ENCODE measurements around the gene CNKSR3. TPM values are rescaled to one million over a fixed set of nuclear protein-coding genes. Genes with fewer than 3 reads are reported as not detected.

Gene CNKSR3
- polyA plus RNA-seq, 1 donor from 2014 or later: 3.0 TPM

GRCh38 chr6:154528310-154528915 is 17.9 kb upstream of the CNKSR3 start:
- Histone ChIP-seq H3K9ac (ENCODE audit: low read length) (no peak overlapping the region), H3K9me2 (ENCODE audit: insufficient read depth, low read length) (no peaks in the 10 kb centered on the region)

GRCh38 chr6:154526996-154527395 is 16.5 kb upstream of the CNKSR3 start:
- H3K9me2 ChIP-seq (ENCODE audit: insufficient read depth, low read length): no peaks in the 10 kb centered on the region
- no peaks in the 10 kb centered on the region for H3F3A ChIP-seq (ENCODE audit: insufficient read depth, low read length, poor library complexity, severe bottlenecking)
- H3K9ac ChIP-seq (ENCODE audit: low read length): no peak overlapping the region
- H3K27me3 ChIP-seq (ENCODE audit: insufficient read depth, low read depth, low read length): no peaks in the 10 kb centered on the region
- H3K36me3 ChIP-seq (ENCODE audit: insufficient read depth, low read length): no peaks in the 10 kb centered on the region
- H3K9me3 ChIP-seq (ENCODE audit: low read length): no peaks in the 10 kb centered on the region
- no peak overlapping the region for H3K27ac ChIP-seq (ENCODE audit: low read length)
- TF ChIP-seq TAF1 (IDR thresholded peaks at IDR 0.05; ENCODE audit: low read depth): no peak
- TF ChIP-seq MXI1 (conservative IDR thresholded peaks at IDR 0.05; ENCODE audit: poor library complexity, severe bottlenecking): no peak
- no peak for TF ChIP-seq POLR2AphosphoS5 (IDR thresholded peaks at IDR 0.05)
- no peak for TF ChIP-seq RAD21 (conservative IDR thresholded peaks at IDR 0.05)
- no peak for TF ChIP-seq EP300 (conservative IDR thresholded peaks at IDR 0.05; ENCODE audit: poor library complexity, severe bottlenecking)
- no peak for TF ChIP-seq REST (IDR thresholded peaks at IDR 0.05; ENCODE audit: borderline replicate concordance)
- no peak for TF ChIP-seq SMC3 (conservative IDR thresholded peaks at IDR 0.05; ENCODE audit: poor library complexity)
- no peak for TF ChIP-seq EZH2 (IDR thresholded peaks at IDR 0.05; ENCODE audit: borderline replicate concordance, insufficient read depth, low read length, poor library complexity, severe bottlenecking)
- no peak for TF ChIP-seq CTCF (IDR thresholded peaks at IDR 0.05; ENCODE audit: poor library complexity, severe bottlenecking)
- H4K20me1 ChIP-seq (ENCODE audit: insufficient read depth): no peaks in the 10 kb centered on the region
- H3K79me2 ChIP-seq (replicated peaks; ENCODE audit: insufficient read depth, low read length): no peaks in the 10 kb centered on the region
- H3K4me2 ChIP-seq (ENCODE audit: low read length): no peak overlapping the region
- H3K4me3 ChIP-seq (ENCODE audit: low read length): no peak overlapping the region
- no peak overlapping the region for H2AFZ ChIP-seq (ENCODE audit: low read depth, low read length)

More at GRCh38 chr6:154528310-154528915, 17.9 kb upstream of the CNKSR3 start:
- H3K27me3 ChIP-seq (ENCODE audit: insufficient read depth, low read depth, low read length): no peaks in the 10 kb centered on the region
- no peak overlapping the region for H3K27ac ChIP-seq (ENCODE audit: low read length)
- TF ChIP-seq POLR2AphosphoS5 (IDR thresholded peaks at IDR 0.05) (no peak), EZH2 (IDR thresholded peaks at IDR 0.05; ENCODE audit: borderline replicate concordance, insufficient read depth, low read length, poor library complexity, severe bottlenecking) (no peak), EP300 (conservative IDR thresholded peaks at IDR 0.05; ENCODE audit: poor library complexity, severe bottlenecking) (no peak), TAF1 (IDR thresholded peaks at IDR 0.05; ENCODE audit: low read depth) (no peak), RAD21 (conservative IDR thresholded peaks at IDR 0.05) (no peak), SMC3 (conservative IDR thresholded peaks at IDR 0.05; ENCODE audit: poor library complexity) (no peak), MXI1 (conservative IDR thresholded peaks at IDR 0.05; ENCODE audit: poor library complexity, severe bottlenecking) (no peak), CTCF (IDR thresholded peaks at IDR 0.05; ENCODE audit: poor library complexity, severe bottlenecking) (no peak)
- no peak overlapping the region for H3K4me3 ChIP-seq (ENCODE audit: low read length)
- no peaks in the 10 kb centered on the region for H3K9me3 ChIP-seq (ENCODE audit: low read length)
- no peaks in the 10 kb centered on the region for H3F3A ChIP-seq (ENCODE audit: insufficient read depth, low read length, poor library complexity, severe bottlenecking)
- no peaks in the 10 kb centered on the region for H3K36me3 ChIP-seq (ENCODE audit: insufficient read depth, low read length)
- H3K4me2 ChIP-seq (ENCODE audit: low read length): no peak overlapping the region
- H3K79me2 ChIP-seq (replicated peaks; ENCODE audit: insufficient read depth, low read length): no peaks in the 10 kb centered on the region
- H2AFZ ChIP-seq (ENCODE audit: low read depth, low read length): no peak overlapping the region
- H4K20me1 ChIP-seq (ENCODE audit: insufficient read depth): no peaks in the 10 kb centered on the region

All from neural cell (in vitro differentiated cells).